HG03175 (cell line): ENCODE measurements around the gene RET.
A peak's percentile ranks its signal among the peaks of the same experiment; 100 is the strongest.
"Not testable (repeated sequence)": the region's sequence is repeated elsewhere in the genome, so short reads cannot be mapped to it uniquely, and the experiment has no call there.

Experiments used
- ATAC-seq: cut with Tn5 transposase; IDR thresholded peaks from one replicate; pipeline ENCODE4 v1.9.1; 2021; ENCODE audit warnings: mild to moderate bottlenecking, moderate library complexity; ENCODE audit not compliant: unreplicated experiment

The RET gene

GRCh38 chr10:43132867-43133787 is 56.3 kb downstream of the RET start:
- ATAC-seq, result no peak

- no peak for ATAC-seq
Observed at GRCh38 chr10:43134126-43134905, 57.4 kb downstream of the RET start.

GRCh38 chr10:43135064-43135463 is 58.2 kb downstream of the RET start:
- ATAC-seq, result no peak

GRCh38 chr10:43135656-43136055 is 58.8 kb downstream of the RET start:
- no peak for ATAC-seq

- no peak for ATAC-seq
Observed at GRCh38 chr10:43136432-43136831, 59.6 kb downstream of the RET start.

- no peak for ATAC-seq
Observed at GRCh38 chr10:43136995-43137716, 60.3 kb downstream of the RET start.

GRCh38 chr10:43137717-43138020 is 60.8 kb downstream of the RET start:
- peak; percentile 23 for ATAC-seq

- peak; percentile 71 for ATAC-seq
Observed at GRCh38 chr10:43138021-43138756, 61.3 kb downstream of the RET start, which contains the start of gene CSGALNACT2. Gene CSGALNACT2 (plus strand): TSS chr10:43138445. CDS start chr10:43155150, 16,705 bp downstream.

- ATAC-seq, result peak; percentile 46
Observed at GRCh38 chr10:43138757-43139241, 61.9 kb downstream of the RET start.

GRCh38 chr10:43141421-43141820 is 64.6 kb downstream of the RET start:
- ATAC-seq, result no peak

GRCh38 chr10:43145311-43145710 is 68.4 kb downstream of the RET start:
- no peak for ATAC-seq

GRCh38 chr10:43145936-43146335 is 69.1 kb downstream of the RET start:
- ATAC-seq, result not testable (repeated sequence)

- no peak for ATAC-seq
Observed at GRCh38 chr10:43151371-43151770, 74.5 kb downstream of the RET start.

- ATAC-seq, result no peak
Observed at GRCh38 chr10:43153901-43154300, 77.0 kb downstream of the RET start.

- ATAC-seq, result no peak
Observed at GRCh38 chr10:43155221-43155620, 78.4 kb downstream of the RET start.

- ATAC-seq, result no peak
Observed at GRCh38 chr10:43155741-43156140, 78.9 kb downstream of the RET start.

GRCh38 chr10:43156590-43157341 is 79.9 kb downstream of the RET start:
- no peak for ATAC-seq

- no peak for ATAC-seq
Observed at GRCh38 chr10:43158636-43159035, 81.8 kb downstream of the RET start.

GRCh38 chr10:43160046-43160920 is 83.4 kb downstream of the RET start:
- peak; percentile 62 for ATAC-seq
